Measurements from ENCODE around the gene RTEL1.
"Not testable (repeated sequence)": the region's sequence is repeated elsewhere in the genome, so short reads cannot be mapped to it uniquely, and the experiment has no call there.

The RTEL1 gene

DNA sequence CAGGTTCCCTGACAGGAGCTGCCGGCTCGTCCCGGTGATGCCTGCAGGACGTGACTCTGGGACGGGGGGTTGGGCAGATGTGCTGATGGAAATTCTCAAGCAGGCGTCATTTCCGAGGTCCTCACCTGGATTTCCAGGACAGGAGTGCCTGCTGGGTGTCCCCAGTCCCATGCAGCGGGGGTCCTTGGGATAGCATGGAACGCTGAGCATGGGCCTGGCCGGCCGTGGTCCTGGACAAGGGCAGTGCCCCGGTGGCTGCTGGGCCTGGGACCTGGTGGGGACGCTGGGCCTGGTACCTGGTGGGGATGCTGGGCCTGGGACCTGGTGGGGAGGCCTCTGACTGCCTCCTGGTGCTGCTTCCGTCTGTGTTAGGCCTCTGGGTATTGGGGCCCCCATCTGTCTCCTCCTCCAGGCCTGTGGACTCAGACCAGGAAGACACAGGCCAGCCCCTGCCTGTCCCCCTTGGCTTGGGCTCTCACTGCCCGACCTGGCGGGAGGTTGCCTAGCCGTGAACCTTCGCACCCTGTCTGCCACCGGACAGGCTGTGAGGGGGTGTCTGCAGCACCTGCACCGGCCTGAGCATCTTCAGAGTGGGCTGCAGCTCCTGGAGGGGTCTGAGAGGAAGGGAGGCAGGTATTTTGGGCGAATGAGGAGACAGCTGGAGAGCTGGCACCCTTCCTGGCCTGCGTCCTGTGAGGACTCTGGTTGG, 6.2 kb downstream of the RTEL1 start:
- no peak overlapping the region for H3K4me3 ChIP-seq (ENCODE audit: low read depth, low read length)
- no peak for DNase-seq (ENCODE audit: low read depth, low spot score)
- in situ Hi-C loops (cut with HindIII; ENCODE audit: low sequenced_read_pairs) = no loop called here
- TF ChIP-seq, protein P1, sequence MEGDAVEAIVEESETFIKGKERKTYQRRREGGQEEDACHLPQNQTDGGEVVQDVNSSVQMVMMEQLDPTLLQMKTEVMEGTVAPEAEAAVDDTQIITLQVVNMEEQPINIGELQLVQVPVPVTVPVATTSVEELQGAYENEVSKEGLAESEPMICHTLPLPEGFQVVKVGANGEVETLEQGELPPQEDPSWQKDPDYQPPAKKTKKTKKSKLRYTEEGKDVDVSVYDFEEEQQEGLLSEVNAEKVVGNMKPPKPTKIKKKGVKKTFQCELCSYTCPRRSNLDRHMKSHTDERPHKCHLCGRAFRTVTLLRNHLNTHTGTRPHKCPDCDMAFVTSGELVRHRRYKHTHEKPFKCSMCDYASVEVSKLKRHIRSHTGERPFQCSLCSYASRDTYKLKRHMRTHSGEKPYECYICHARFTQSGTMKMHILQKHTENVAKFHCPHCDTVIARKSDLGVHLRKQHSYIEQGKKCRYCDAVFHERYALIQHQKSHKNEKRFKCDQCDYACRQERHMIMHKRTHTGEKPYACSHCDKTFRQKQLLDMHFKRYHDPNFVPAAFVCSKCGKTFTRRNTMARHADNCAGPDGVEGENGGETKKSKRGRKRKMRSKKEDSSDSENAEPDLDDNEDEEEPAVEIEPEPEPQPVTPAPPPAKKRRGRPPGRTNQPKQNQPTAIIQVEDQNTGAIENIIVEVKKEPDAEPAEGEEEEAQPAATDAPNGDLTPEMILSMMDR (IDR thresholded peaks at IDR 0.05; ENCODE audit: low read depth, low read length) = no peak

GRCh38 chr20:63664861-63665594, 6.9 kb downstream of the RTEL1 start:
- DNase-seq (ENCODE audit: low read depth, low spot score) = no peak
- in situ Hi-C loops (cut with HindIII; ENCODE audit: low sequenced_read_pairs) = no loop called here
- TF ChIP-seq, protein P1 (IDR thresholded peaks at IDR 0.05; ENCODE audit: low read depth, low read length) = no peak
- no peak overlapping the region for H3K4me3 ChIP-seq (ENCODE audit: low read depth, low read length)

DNA sequence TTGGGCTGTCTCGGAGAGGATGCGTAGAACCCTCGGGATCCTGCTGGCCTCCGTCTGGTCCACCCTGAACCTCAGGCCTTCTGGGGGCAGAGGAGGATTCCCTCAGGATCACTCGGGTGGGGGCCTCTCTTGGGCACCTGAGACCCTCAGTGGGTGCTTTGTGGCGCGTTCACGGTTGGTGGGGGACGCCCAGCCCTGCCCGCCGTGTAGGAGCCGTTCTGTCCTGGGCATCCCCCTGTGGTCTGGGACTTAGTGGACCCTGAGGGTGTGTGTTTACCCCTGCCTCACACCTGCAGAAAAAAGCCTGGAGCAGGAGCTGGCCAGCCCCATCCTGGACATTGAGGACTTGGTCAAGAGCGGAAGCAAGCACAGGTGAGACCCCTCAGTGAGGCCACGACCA, 7.6 kb downstream of the RTEL1 start:
- H3K4me3 ChIP-seq (ENCODE audit: low read depth, low read length) = no peak overlapping the region
- TF ChIP-seq, protein P1 (IDR thresholded peaks at IDR 0.05; ENCODE audit: low read depth, low read length) = no peak
- no peak for DNase-seq (ENCODE audit: low read depth, low spot score)
- in situ Hi-C loops (cut with HindIII; ENCODE audit: low sequenced_read_pairs) = no loop called here

DNA sequence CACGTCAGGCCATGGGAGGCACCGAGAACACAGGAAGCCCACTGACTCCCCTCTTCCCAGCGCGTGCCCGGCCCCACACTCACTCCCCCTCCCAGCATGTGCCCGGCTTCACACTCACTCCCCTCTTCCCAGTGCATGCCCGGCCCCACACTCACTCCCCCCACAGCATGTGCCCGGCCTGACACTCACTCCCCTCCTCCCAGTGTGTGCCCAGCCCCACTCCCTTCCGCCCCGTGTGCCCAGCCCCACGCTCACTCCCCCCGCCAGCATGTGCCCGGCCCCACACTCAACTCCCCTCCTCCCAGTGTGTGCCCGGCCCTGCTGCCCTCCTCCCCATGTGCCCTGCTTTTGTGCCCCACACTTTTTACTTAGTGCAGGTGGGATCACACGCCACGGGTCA, 9.7 kb downstream of the RTEL1 start:
- DNase-seq (ENCODE audit: low read depth, low spot score) = no peak
- in situ Hi-C loops (cut with HindIII; ENCODE audit: low sequenced_read_pairs) = no loop called here

DNA sequence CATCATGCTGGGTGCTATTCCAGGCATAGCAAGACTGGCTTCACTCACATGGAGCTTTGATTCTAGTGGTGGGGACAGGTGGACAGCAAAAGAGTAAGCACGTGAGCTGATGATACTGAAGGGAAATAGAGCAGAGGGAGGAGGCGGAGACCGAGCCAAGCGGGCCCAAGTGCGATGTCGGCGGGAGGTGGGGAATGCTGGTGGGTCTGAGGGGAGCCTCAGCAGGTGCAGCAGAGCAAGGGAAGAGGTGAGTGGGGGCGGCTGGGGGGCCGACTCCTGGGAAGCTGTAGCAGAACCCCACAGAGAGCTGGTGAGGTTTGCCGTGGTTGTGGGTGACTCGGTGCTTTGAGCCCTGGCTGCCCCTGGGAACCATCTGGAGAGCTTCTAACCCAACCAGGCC, 10.2 kb downstream of the RTEL1 start:
- no peak overlapping the region for H3K4me3 ChIP-seq (ENCODE audit: low read depth, low read length)
- TF ChIP-seq, protein P1 (IDR thresholded peaks at IDR 0.05; ENCODE audit: low read depth, low read length) = no peak
- DNase-seq (ENCODE audit: low read depth, low spot score) = no peak
- in situ Hi-C loops (cut with HindIII; ENCODE audit: low sequenced_read_pairs) = no loop called here

More for the DNA sequence above, 9.7 kb downstream of the RTEL1 start:
- H3K4me3 ChIP-seq (ENCODE audit: low read depth, low read length) = no peak overlapping the region
- TF ChIP-seq, protein P1 (IDR thresholded peaks at IDR 0.05; ENCODE audit: low read depth, low read length) = no peak

DNA sequence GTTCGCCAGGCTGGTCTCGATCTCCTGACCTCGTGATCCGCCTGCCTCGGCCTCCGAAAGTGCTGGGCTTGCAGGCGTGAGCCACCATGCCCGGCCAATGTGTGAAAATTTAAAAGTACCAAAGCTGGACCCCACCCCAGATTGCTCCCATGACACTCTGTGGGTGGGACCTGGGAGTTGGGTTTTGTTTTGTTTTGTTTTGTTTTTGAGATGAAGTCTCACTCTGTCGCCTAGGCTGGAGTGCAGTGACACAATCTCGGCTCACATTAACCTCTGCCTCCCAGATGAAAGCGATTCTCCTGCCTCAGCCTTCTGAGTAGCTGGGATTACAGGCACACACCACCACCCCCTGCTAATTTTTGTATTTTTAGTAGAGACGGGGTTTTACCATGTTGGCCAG, 13.6 kb downstream of the RTEL1 start:
- in situ Hi-C loops (cut with HindIII; ENCODE audit: low sequenced_read_pairs); H3K4me3 ChIP-seq (ENCODE audit: low read depth, low read length); DNase-seq (ENCODE audit: low read depth, low spot score): not testable (repeated sequence)

GRCh38 chr20:63672666-63673065, 14.6 kb downstream of the RTEL1 start:
- in situ Hi-C loops (cut with HindIII; ENCODE audit: low sequenced_read_pairs) = no loop called here
- H3K4me3 ChIP-seq (ENCODE audit: low read depth, low read length) = no peak overlapping the region
- no peak for DNase-seq (ENCODE audit: low read depth, low spot score)
- TF ChIP-seq, protein P1 (IDR thresholded peaks at IDR 0.05; ENCODE audit: low read depth, low read length) = no peak
